AG04450 (cell line): ENCODE data around the gene GNG14. TPM values are rescaled to one million over a fixed set of nuclear protein-coding genes. Genes with fewer than 3 reads are reported as not detected.

Experiments
- CTCF ChIA-PET: fragments of 300-600, 350-600 bp; formaldehyde crosslinking; extraction: SDS; loops from one replicate; lab custom pipeline; 2022; ENCODE audit warnings: antibody characterized with exemption, inconsistent platforms; lab: Charles Lee
- POLR2A ChIA-PET: fragments of 350-600 bp; formaldehyde crosslinking; extraction: SDS; loops from one replicate; lab custom pipeline; 2021; ENCODE audit warnings: antibody characterized with exemption, inconsistent platforms; lab: Yijun Ruan, JAX
- DNase-seq: peaks from one replicate; pipeline ENCODE4 v3.0.0-alpha.2; 2011; ENCODE audit warnings: low read depth, low spot score
- H3K27ac ChIP-seq: one replicate; pipeline ENCODE4 v1.5.1; 2012; ENCODE audit warnings: low read depth, low read length, control low read depth
- H3K27me3 ChIP-seq: one replicate; pipeline ENCODE4 v1.6.0; 2012; ENCODE audit warnings: low read length; ENCODE audit not compliant: control insufficient read depth, insufficient read depth
- H3K4me3 ChIP-seq: 2 replicates; pipeline ENCODE4 v1.5.1; 2011; ENCODE audit warnings: mild to moderate bottlenecking, low read depth, low read length, control low read depth
- H3K9me3 ChIP-seq: 2 replicates; pipeline ENCODE4 v1.5.1; 2012; ENCODE audit warnings: low read length; ENCODE audit not compliant: control insufficient read depth, insufficient read depth
- CTCF ChIP-seq: IDR thresholded peaks from 2 replicates; pipeline ENCODE4 v1.5.1; 2011; ENCODE audit warnings: low read depth, low read length, control low read depth, inconsistent platforms
- polyA plus RNA-seq: library from polyadenylated mRNA; depleted of rRNA; stranded (reverse); fragments of >200 nt; gene quantifications from 2 replicates; pipeline ENCODE4 v1.2.3, GENCODE V29; 2011

GNG14 gene
- polyA plus RNA-seq, 1 experiment = not detected

GRCh38 chr19:12648088-12648487 lies 39.7 kb upstream of the GNG14 start:
- no peaks in the 10 kb centered on the region for H3K27me3 ChIP-seq
- no peak; the same call in 1 of the 2 replicates for TF ChIP-seq CTCF
- no peak for DNase-seq
- ChIA-PET CTCF (interaction anchor here (0.7 to 1.2 kb wide), 2 partner anchors 8 to 25 kb away, joined by 4 read pairs; no protein-coding TSS in a partner anchor), POLR2A (interaction anchor here (0.5 kb wide), 1 partner anchor 49 kb away, joined by 6 read pairs; the partner anchor contains the start of gene FBXW9)
- H3K4me3 ChIP-seq = no peak overlapping the region
- H3K27ac ChIP-seq = no peak overlapping the region
- H3K9me3 ChIP-seq = peaks cover 14% of the 10 kb centered on the region

- no peak overlapping the region for H3K4me3 ChIP-seq
- H3K27ac ChIP-seq = no peak overlapping the region
- POLR2A ChIA-PET = interaction anchor here (0.5 to 0.7 kb wide), 3 partner anchors 28 to 278 kb away, joined by 3 to 7 read pairs (median 5); no protein-coding TSS in a partner anchor
- H3K9me3 ChIP-seq = peaks cover 14% of the 10 kb centered on the region
- TF ChIP-seq CTCF = no peak
- H3K27me3 ChIP-seq = no peaks in the 10 kb centered on the region
- DNase-seq = no peak
- CTCF ChIA-PET = interaction anchor here (0.6 to 1.4 kb wide), 2 partner anchors 10 to 22 kb away, joined by 3 to 4 read pairs; no protein-coding TSS in a partner anchor
These were observed 37.9 kb upstream of the GNG14 start for GRCh38 chr19:12649941-12650340.

- ChIA-PET CTCF (no interaction called here), POLR2A (no interaction called here)
- no peak for DNase-seq
- TF ChIP-seq CTCF = no peak
- Histone ChIP-seq H3K27me3 (no peaks in the 10 kb centered on the region), H3K4me3 (no peak overlapping the region), H3K27ac (no peak overlapping the region), H3K9me3 (peaks cover 15% of the 10 kb centered on the region)
These were observed 35.6 kb upstream of the GNG14 start for GRCh38 chr19:12652219-12652618.

GRCh38 chr19:12655546-12655945 lies 32.3 kb upstream of the GNG14 start:
- Histone ChIP-seq H3K9me3 (peaks cover 12% of the 10 kb centered on the region; the same call in 1 of the 2 replicates), H3K27me3 (no peaks in the 10 kb centered on the region), H3K4me3 (no peak overlapping the region), H3K27ac (no peak overlapping the region)
- no peak for TF ChIP-seq CTCF
- CTCF ChIA-PET = interaction anchor here (0.8 to 1.1 kb wide), 2 partner anchors 15 kb away, joined by 3 read pairs; no protein-coding TSS in a partner anchor
- POLR2A ChIA-PET = interaction anchor here (0.8 kb wide), 1 partner anchor 44 kb away, joined by 4 read pairs; no protein-coding TSS in a partner anchor
- no peak for DNase-seq

GRCh38 chr19:12656899-12657571 lies 30.8 kb upstream of the GNG14 start:
- Histone ChIP-seq H3K27ac (no peak overlapping the region), H3K27me3 (no peaks in the 10 kb centered on the region), H3K9me3 (peaks cover 12% of the 10 kb centered on the region; the same call in 1 of the 2 replicates), H3K4me3 (no peak overlapping the region)
- ChIA-PET POLR2A (no interaction called here), CTCF (no interaction called here)
- no peak for DNase-seq
- no peak for TF ChIP-seq CTCF
